A549 (cell line): ENCODE data around the gene PTPRS. TPM values are rescaled to one million over a fixed set of nuclear protein-coding genes. Genes with fewer than 3 reads are reported as not detected.

Source experiments
- ATAC-seq, 2 experiments: fragments of 200-7000 bp in 1 of 2; fragments of >200 bp in 1 of 2; cut with Nextera tagmentation in 1 of 2; cut with Tn5 transposase in 1 of 2; 3 replicates each; pipeline versions ENCODE4 v1.8.0 to v1.9.1; 2018 to 2020; ENCODE audit warnings: mild to moderate bottlenecking in 1 of 2, moderate library complexity in 1 of 2
- CTCF ChIA-PET: fragments of 300-600 bp; sonication (Branson Sonifier 250); formaldehyde crosslinking; extraction: SDS; loops from one replicate; lab custom pipeline; 2021; ENCODE audit warnings: antibody characterized with exemption, inconsistent platforms; lab: Yijun Ruan, JAX
- POLR2A ChIA-PET: fragments of 350-600 bp; formaldehyde crosslinking; extraction: SDS; loops from one replicate; lab custom pipeline; 2021; ENCODE audit warnings: antibody characterized with exemption, inconsistent platforms; lab: Yijun Ruan, JAX
- DNase-seq, 2 experiments: peaks; one replicate each; pipeline versions ENCODE4 v3.0.0 to v3.0.0-alpha.2; 2011 to 2016; ENCODE audit warnings: low read depth in 1 of 2, low spot score in 1 of 2
- FAIRE-seq: peaks from 2 replicates; lab custom pipeline; 2011; peaks lifted over from hg19 to GRCh38; lab: Jason Lieb, UNC
- H3K27ac ChIP-seq, 2 experiments: fragments of >200 bp; sonication (Bioruptor Twin); formaldehyde crosslinking; 3 replicates each; pipeline ENCODE4 v1.5.1; 2016 to 2017
- H3K4me1 ChIP-seq: fragments of >200 bp; sonication (Bioruptor Twin); formaldehyde crosslinking; 3 replicates; pipeline ENCODE4 v1.6.1; 2016
- H3K4me2 ChIP-seq: fragments of >200 bp; sonication (Bioruptor Twin); formaldehyde crosslinking; 3 replicates; pipeline ENCODE4 v1.6.1; 2016
- H3K4me3 ChIP-seq: fragments of >200 bp; sonication (Bioruptor Twin); formaldehyde crosslinking; 3 replicates; pipeline ENCODE4 v1.5.1; 2016
- H3K9me3 ChIP-seq: fragments of >200 bp; sonication (Bioruptor Twin); formaldehyde crosslinking; 3 replicates; pipeline ENCODE4 v1.6.1; 2016
- BHLHE40 ChIP-seq: IDR thresholded peaks from 2 replicates; pipeline ENCODE4 v1.6.1; 2012; ENCODE audit warnings: low read depth, low read length, inconsistent platforms
- CBX2 ChIP-seq: fragments of 200-600 bp; sonication (generic); IDR thresholded peaks from 2 replicates; pipeline ENCODE4 v1.6.1; 2016; ENCODE audit warnings: low read depth, mild to moderate bottlenecking, borderline replicate concordance
- CBX8 ChIP-seq: fragments of 200-600 bp; sonication (generic); IDR thresholded peaks from 2 replicates; pipeline ENCODE4 v1.6.1; 2016
- CEBPB ChIP-seq, 2 experiments: fragments of >200 bp in 1 of 2; sonication (Bioruptor Twin) in 1 of 2; formaldehyde crosslinking in 1 of 2; IDR thresholded peaks; 2 replicates each; pipeline ENCODE4 v1.6.1; 2012 to 2016
- CHD2 ChIP-seq: fragments of 150-350 bp; IDR thresholded peaks from 2 replicates; pipeline ENCODE4 v1.6.1; 2014; ENCODE audit warnings: low read length; ENCODE audit not compliant: partially characterized antibody
- CHD4 ChIP-seq: fragments of 200-600 bp; sonication (generic); IDR thresholded peaks from 2 replicates; pipeline ENCODE4 v1.6.1; 2016; ENCODE audit warnings: antibody characterized with exemption, mild to moderate bottlenecking, borderline replicate concordance
- EHF ChIP-seq: fragments of 250-450 bp; sonication (Bioruptor Pico); IDR thresholded peaks from 2 replicates; pipeline ENCODE4 v1.5.0; 2020; ENCODE audit warnings: mild to moderate bottlenecking
- EP300 ChIP-seq, 2 experiments: fragments of >200 bp; sonication (Bioruptor Twin); formaldehyde crosslinking; IDR thresholded peaks; 2 replicates in 1 of 2; 3 replicates in 1 of 2; pipeline ENCODE4 v1.6.1; 2016 to 2017
- FOSB ChIP-seq: fragments of 250-450 bp; sonication (Bioruptor Pico); IDR thresholded peaks from 2 replicates; pipeline ENCODE4 v1.5.0; 2020; ENCODE audit warnings: mild to moderate bottlenecking, moderate library complexity
- GATA3 ChIP-seq: IDR thresholded peaks from 2 replicates; pipeline ENCODE4 v1.6.1; 2012; ENCODE audit warnings: borderline replicate concordance
- HDAC2 ChIP-seq: fragments of 200-600 bp; sonication (generic); IDR thresholded peaks from 2 replicates; pipeline ENCODE4 v1.6.1; 2016
- HEYL ChIP-seq: fragments of 250-450 bp; sonication (Bioruptor Pico); IDR thresholded peaks from 2 replicates; pipeline ENCODE4 v1.8.0; 2021; ENCODE audit warnings: mild to moderate bottlenecking, moderate library complexity
- JUNB ChIP-seq: fragments of >200 bp; sonication (Bioruptor Twin); formaldehyde crosslinking; IDR thresholded peaks from 2 replicates; pipeline ENCODE4 v1.6.1; 2016
- KDM1A ChIP-seq: fragments of 200-600 bp; sonication (generic); IDR thresholded peaks from 2 replicates; pipeline ENCODE4 v1.6.1; 2016; ENCODE audit warnings: low read depth, mild to moderate bottlenecking
- KDM5A ChIP-seq: fragments of 200-600 bp; sonication (generic); IDR thresholded peaks from 2 replicates; pipeline ENCODE4 v1.6.1; 2016; ENCODE audit warnings: antibody characterized with exemption, mild to moderate bottlenecking
- MAZ ChIP-seq: fragments of 150-350 bp; IDR thresholded peaks from 2 replicates; pipeline ENCODE4 v1.6.1; 2014; ENCODE audit warnings: antibody characterized with exemption, low read depth, low read length, borderline replicate concordance
- MYC ChIP-seq: IDR thresholded peaks from 2 replicates; pipeline ENCODE4 v1.6.1; 2012; ENCODE audit warnings: mild to moderate bottlenecking, inconsistent platforms, low read length, improper control_type of control experiment, borderline replicate concordance
- NR3C1 ChIP-seq: fragments of >200 bp; sonication (Bioruptor Twin); formaldehyde crosslinking; IDR thresholded peaks from 3 replicates; pipeline ENCODE4 v1.6.1; 2017
- PHF8 ChIP-seq: fragments of 200-600 bp; sonication (generic); IDR thresholded peaks from 2 replicates; pipeline ENCODE4 v1.6.1; 2016; ENCODE audit warnings: low read depth, mild to moderate bottlenecking, antibody characterized with exemption, moderate library complexity, borderline replicate concordance
- POLR2A ChIP-seq: IDR thresholded peaks from 2 replicates; pipeline ENCODE4 v1.6.1; 2012; ENCODE audit warnings: mild to moderate bottlenecking, low read length
- POLR2AphosphoS2 ChIP-seq: conservative IDR thresholded peaks from 2 replicates; pipeline ENCODE4 v1.6.1; 2012; ENCODE audit warnings: low read length, improper control_type of control experiment, inconsistent platforms
- RAD21 ChIP-seq, 2 experiments: fragments of >200 bp in 1 of 2; sonication (Bioruptor Twin) in 1 of 2; formaldehyde crosslinking in 1 of 2; IDR thresholded peaks in 1 of 2; conservative IDR thresholded peaks in 1 of 2; 2 replicates in 1 of 2; 3 replicates in 1 of 2; pipeline ENCODE4 v1.6.1; 2012 to 2018; ENCODE audit warnings: inconsistent platforms in 1 of 2
- RCOR1 ChIP-seq: fragments of 150-350 bp; IDR thresholded peaks from 2 replicates; pipeline ENCODE4 v1.6.1; 2014; ENCODE audit warnings: antibody characterized with exemption, low read length, low read depth
- RNF2 ChIP-seq: fragments of 200-600 bp; sonication (generic); IDR thresholded peaks from 2 replicates; pipeline ENCODE4 v1.6.1; 2016; ENCODE audit warnings: low read depth, mild to moderate bottlenecking, antibody characterized with exemption, moderate library complexity, borderline replicate concordance
- SMC3 ChIP-seq: fragments of >200 bp; sonication (Bioruptor Twin); formaldehyde crosslinking; IDR thresholded peaks from 3 replicates; pipeline ENCODE4 v1.6.1; 2018; ENCODE audit warnings: inconsistent platforms
- SREBF2 ChIP-seq: fragments of 450-650 bp; IDR thresholded peaks from 2 replicates; pipeline ENCODE4 v1.6.1; 2014; ENCODE audit warnings: mild to moderate bottlenecking, moderate library complexity
- TP53 ChIP-seq: fragments of 250-450 bp; sonication (Bioruptor Pico); IDR thresholded peaks from 2 replicates; pipeline ENCODE4 v1.5.0; 2021; ENCODE audit warnings: mild to moderate bottlenecking, moderate library complexity
- ZNF302 ChIP-seq: fragments of 250-450 bp; sonication (Bioruptor Pico); IDR thresholded peaks from 2 replicates; pipeline ENCODE4 v1.9.0; 2021; ENCODE audit warnings: inconsistent platforms, mild to moderate bottlenecking, moderate library complexity
- ZSCAN20 ChIP-seq: fragments of 250-450 bp; sonication (Bioruptor Pico); IDR thresholded peaks from 2 replicates; pipeline ENCODE4 v1.8.0; 2022; ENCODE audit warnings: mild to moderate bottlenecking, moderate library complexity
- WGBS: methylation state at CpG from one replicate; pipeline ENCODE4 v1.1.6; 2017; ENCODE audit errors: missing lambda C conversion rate; 5-methylcytosine and 5-hydroxymethylcytosine counted together
- polyA plus RNA-seq, 4 experiments: library from polyadenylated mRNA; depleted of rRNA in 3 of 4; stranded (reverse); fragments of >200 nt; fragmentation: RNase III in 1 of 4; extraction: RNeasy Plus Mini Kit Qiagen cat#74134 plus additional on column Dnase treatment in 1 of 4; gene quantifications; 2 replicates in 3 of 4; 3 replicates in 1 of 4; pipeline ENCODE4 v1.2.3, GENCODE V29; 2011 to 2017
- TF ChIP-seq, protein P1 (sequence below): fragments of >200 bp; sonication (Bioruptor Twin); formaldehyde crosslinking; IDR thresholded peaks from 3 replicates; pipeline ENCODE4 v1.5.1; 2016
- TF ChIP-seq, protein P2 (sequence below): IDR thresholded peaks from 2 replicates; pipeline ENCODE4 v1.6.1; 2012; ENCODE audit warnings: low read depth, borderline replicate concordance
- TF ChIP-seq, protein P3 (sequence below): fragments of 450-650 bp; IDR thresholded peaks from 2 replicates; pipeline ENCODE4 v1.6.1; 2014; ENCODE audit warnings: antibody characterized with exemption
- TF ChIP-seq, protein P4 (sequence below): fragments of 250-450 bp; sonication (Bioruptor Pico); IDR thresholded peaks from 2 replicates; pipeline ENCODE4 v1.5.0; 2020; ENCODE audit warnings: low read depth, mild to moderate bottlenecking, moderate library complexity
- TF ChIP-seq, protein P5 (sequence below): fragments of >200 bp; sonication (Bioruptor Twin); formaldehyde crosslinking; IDR thresholded peaks from 2 replicates; pipeline ENCODE4 v1.6.1; 2016

The PTPRS gene
- polyA plus RNA-seq, 2 of the 4 experiments (the other 2 are of a cell fraction): 22.3 to 44.7 TPM

DNA sequence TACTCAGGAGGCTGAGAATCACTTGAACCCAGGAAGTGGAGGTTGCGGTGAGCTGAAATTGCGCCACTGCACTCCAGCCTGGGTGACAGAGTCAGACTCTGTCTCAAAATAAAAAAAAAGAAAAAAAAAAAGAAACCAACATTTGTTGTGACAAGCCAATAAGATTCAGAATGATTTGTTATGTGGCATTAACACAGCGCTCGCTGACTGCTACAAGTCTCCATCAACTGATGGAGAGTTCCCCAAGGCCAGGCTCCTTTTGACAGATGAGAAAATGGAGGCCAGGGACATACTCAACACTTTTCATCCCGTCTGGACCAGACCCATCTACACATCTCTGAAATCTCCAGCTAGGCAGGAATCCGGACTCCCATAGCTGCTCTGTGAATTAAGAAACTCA is 48.7 kb upstream of the PTPRS start:
- Histone ChIP-seq H3K4me1 (no peaks in the 10 kb centered on the region), H3K9me3 (no peaks in the 10 kb centered on the region; the same call in 2 of the 3 replicates), H3K4me3 (no peak overlapping the region), H3K4me2 (no peak overlapping the region), H3K27ac (no peak overlapping the region)
- ChIA-PET CTCF (interaction anchor here (0.6 to 1.3 kb wide), 2 partner anchors 12 to 134 kb away, joined by 4 to 5 read pairs; no protein-coding TSS in a partner anchor), POLR2A (no interaction called here)
- FAIRE-seq (no peak), ATAC-seq (no peak), DNase-seq (no peak)
- TF ChIP-seq MYC (no peak), POLR2A (no peak), BHLHE40 (no peak), RAD21 (conservative IDR thresholded peaks at IDR 0.05 in 1 of 2, IDR thresholded peaks at IDR 0.05 in 1 of 2) (no peak), SMC3 (no peak), GATA3 (no peak), FOSB (CRISPR knock-in tag) (no peak), CHD2 (no peak), CBX8 (no peak), MAZ (no peak)
- TF ChIP-seq, protein P1, sequence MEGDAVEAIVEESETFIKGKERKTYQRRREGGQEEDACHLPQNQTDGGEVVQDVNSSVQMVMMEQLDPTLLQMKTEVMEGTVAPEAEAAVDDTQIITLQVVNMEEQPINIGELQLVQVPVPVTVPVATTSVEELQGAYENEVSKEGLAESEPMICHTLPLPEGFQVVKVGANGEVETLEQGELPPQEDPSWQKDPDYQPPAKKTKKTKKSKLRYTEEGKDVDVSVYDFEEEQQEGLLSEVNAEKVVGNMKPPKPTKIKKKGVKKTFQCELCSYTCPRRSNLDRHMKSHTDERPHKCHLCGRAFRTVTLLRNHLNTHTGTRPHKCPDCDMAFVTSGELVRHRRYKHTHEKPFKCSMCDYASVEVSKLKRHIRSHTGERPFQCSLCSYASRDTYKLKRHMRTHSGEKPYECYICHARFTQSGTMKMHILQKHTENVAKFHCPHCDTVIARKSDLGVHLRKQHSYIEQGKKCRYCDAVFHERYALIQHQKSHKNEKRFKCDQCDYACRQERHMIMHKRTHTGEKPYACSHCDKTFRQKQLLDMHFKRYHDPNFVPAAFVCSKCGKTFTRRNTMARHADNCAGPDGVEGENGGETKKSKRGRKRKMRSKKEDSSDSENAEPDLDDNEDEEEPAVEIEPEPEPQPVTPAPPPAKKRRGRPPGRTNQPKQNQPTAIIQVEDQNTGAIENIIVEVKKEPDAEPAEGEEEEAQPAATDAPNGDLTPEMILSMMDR: no peak
- WGBS: 67% methylated on average over 6 of the region's 6 CpGs

DNA sequence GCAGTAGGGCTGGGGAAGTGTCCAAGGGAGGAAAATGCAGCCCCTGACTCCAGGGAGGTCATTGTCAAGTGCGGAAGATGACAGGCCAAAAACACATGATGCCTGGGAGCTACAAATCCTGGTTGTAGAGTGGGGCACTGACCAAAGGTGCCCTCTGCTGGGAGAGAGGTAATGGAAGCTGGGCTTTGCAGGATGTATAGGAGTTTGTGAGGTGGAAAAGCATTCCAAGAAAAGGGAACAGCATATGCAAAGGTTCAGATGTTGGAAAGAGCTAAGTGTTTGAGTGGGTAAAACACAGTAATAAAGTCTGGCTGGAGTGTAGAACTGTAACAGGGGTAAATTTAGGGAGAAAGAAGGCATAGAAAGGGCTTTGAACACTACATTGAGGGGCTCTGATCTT is 46.9 kb upstream of the PTPRS start:
- Histone ChIP-seq H3K27ac (no peak overlapping the region), H3K9me3 (peaks cover 4% of the 10 kb centered on the region; the same call in 1 of the 3 replicates), H3K4me2 (no peak overlapping the region), H3K4me3 (no peak overlapping the region), H3K4me1 (no peaks in the 10 kb centered on the region)
- ChIA-PET CTCF (interaction anchor here (1.2 to 1.7 kb wide), 2 partner anchors 10 to 13 kb away, joined by 3 to 6 read pairs; no protein-coding TSS in a partner anchor), POLR2A (no interaction called here)
- FAIRE-seq (no peak), ATAC-seq (no peak), DNase-seq (no peak)
- TF ChIP-seq CEBPB (IDR thresholded peaks at IDR 0.05): no peak
- TF ChIP-seq TP53 (CRISPR knock-in tag): no peak
- no peak for TF ChIP-seq CBX8
- no peak for TF ChIP-seq RAD21 (conservative IDR thresholded peaks at IDR 0.05 in 1 of 2, IDR thresholded peaks at IDR 0.05 in 1 of 2)
- TF ChIP-seq KDM5A: no peak
- no peak for TF ChIP-seq CHD2
- TF ChIP-seq PHF8: no peak
- TF ChIP-seq BHLHE40: no peak
- TF ChIP-seq POLR2AphosphoS2: no peak
- TF ChIP-seq, protein P2, sequence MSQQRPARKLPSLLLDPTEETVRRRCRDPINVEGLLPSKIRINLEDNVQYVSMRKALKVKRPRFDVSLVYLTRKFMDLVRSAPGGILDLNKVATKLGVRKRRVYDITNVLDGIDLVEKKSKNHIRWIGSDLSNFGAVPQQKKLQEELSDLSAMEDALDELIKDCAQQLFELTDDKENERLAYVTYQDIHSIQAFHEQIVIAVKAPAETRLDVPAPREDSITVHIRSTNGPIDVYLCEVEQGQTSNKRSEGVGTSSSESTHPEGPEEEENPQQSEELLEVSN: no peak
- no peak for TF ChIP-seq HDAC2
- 100% methylated on average over 1 of the region's 1 CpG for WGBS

DNA sequence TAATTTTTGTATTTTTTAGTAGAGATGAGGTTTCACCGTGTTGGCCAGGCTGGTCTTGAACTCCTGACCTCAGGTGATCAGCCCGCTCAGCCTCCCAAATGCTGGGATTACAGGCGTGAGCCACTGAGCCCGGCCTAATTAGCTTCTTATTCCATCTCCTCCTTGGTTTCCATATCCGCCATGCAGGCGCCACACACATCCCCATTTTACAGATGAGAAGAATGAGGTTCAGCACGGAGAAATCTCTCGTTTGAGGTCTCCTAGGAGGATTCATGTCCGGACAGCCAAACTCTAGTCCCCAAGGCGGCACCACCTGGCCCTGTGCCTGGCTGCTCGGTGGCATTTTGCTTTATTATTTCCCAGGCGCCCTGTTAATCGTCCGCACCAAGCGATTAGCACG is 46.2 kb upstream of the PTPRS start:
- Histone ChIP-seq H3K9me3 (peaks cover 6% of the 10 kb centered on the region; the same call in 2 of the 3 replicates), H3K27ac (no peak overlapping the region), H3K4me2 (no peak overlapping the region), H3K4me3 (no peak overlapping the region), H3K4me1 (no peaks in the 10 kb centered on the region)
- POLR2A ChIA-PET: no interaction called here
- DNase-seq (no peak), FAIRE-seq (no peak), ATAC-seq (no peak)
- TF ChIP-seq NR3C1 (no peak), KDM1A (no peak), HEYL (CRISPR knock-in tag) (no peak), EHF (CRISPR knock-in tag) (no peak), RNF2 (no peak), GATA3 (no peak), EP300 (IDR thresholded peaks at IDR 0.05) (no peak), ZNF302 (no peak), CHD4 (no peak), CBX2 (no peak), RCOR1 (no peak), ZSCAN20 (CRISPR knock-in tag) (no peak), JUNB (no peak), SREBF2 (no peak)
- TF ChIP-seq, protein P3, sequence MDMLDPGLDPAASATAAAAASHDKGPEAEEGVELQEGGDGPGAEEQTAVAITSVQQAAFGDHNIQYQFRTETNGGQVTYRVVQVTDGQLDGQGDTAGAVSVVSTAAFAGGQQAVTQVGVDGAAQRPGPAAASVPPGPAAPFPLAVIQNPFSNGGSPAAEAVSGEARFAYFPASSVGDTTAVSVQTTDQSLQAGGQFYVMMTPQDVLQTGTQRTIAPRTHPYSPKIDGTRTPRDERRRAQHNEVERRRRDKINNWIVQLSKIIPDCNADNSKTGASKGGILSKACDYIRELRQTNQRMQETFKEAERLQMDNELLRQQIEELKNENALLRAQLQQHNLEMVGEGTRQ: no peak
- TF ChIP-seq, protein P4, sequence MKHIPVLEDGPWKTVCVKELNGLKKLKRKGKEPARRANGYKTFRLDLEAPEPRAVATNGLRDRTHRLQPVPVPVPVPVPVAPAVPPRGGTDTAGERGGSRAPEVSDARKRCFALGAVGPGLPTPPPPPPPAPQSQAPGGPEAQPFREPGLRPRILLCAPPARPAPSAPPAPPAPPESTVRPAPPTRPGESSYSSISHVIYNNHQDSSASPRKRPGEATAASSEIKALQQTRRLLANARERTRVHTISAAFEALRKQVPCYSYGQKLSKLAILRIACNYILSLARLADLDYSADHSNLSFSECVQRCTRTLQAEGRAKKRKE (CRISPR knock-in tag): no peak
- TF ChIP-seq, protein P5, sequence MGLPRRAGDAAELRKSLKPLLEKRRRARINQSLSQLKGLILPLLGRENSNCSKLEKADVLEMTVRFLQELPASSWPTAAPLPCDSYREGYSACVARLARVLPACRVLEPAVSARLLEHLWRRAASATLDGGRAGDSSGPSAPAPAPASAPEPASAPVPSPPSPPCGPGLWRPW: no peak
- CTCF ChIA-PET: interaction anchor here (0.6 to 1.7 kb wide), 4 partner anchors 9 to 22 kb away, joined by 3 to 6 read pairs (median 4); no protein-coding TSS in a partner anchor
- WGBS: 46% methylated on average over 16 of the region's 16 CpGs
